Heart left ventricle (tissue), 13 donors: ENCODE results near the gene RBM20.

Experiments used
- CTCF ChIP-seq, 12 donors: fragments of 200-600 bp; sonication (generic) in 4 of 12; IDR thresholded peaks; one replicate each; pipeline versions ENCODE4 v1.5.0 to v1.8.0; 2018 to 2022; ENCODE audit warnings: antibody characterized with exemption in 12 of 12, mild to moderate bottlenecking in 5 of 12
- POLR2A ChIP-seq, 2 donors: fragments of 450-650 bp; IDR thresholded peaks; one replicate each; pipeline ENCODE4 v1.6.1; 2017; ENCODE audit warnings: antibody characterized with exemption in 2 of 2, mild to moderate bottlenecking in 2 of 2, moderate library complexity in 2 of 2
- donor health status: ischemic (EF 13 %, LVEDD 7.1; RV severe dilation, severe dysfunction).
- donor health status: DM: no; HTN: yes; CAD: no.
- donor health status: DM: no; HTN: no; CAD: no.
- donor health status: ischemic (EF 25% LVEDD 6.9; RV normal size, moderate dysfunction).
- donor health status: ischemic (EF 25% LVEDD 5.7; RV mildly dilated, moderate dysfunction).
- donor health status: ischemic (EF 35%, LVEDD 5.7; RV mildly dilated, moderate dysfunction).
- donor health status: nonischemic (EF 11% LVEDD 7.7; RV severe dilation, severe dysfunction).
- donor health status: DM: yes; HTN: yes; CAD: no.
- donor health status: PGD.
- donor health status: ischemic (EF 29% LVEDD 5.4; RV normal size, mild dysfunction).
- donor health status: nonischemic (EF 23%, LVEDD 6.1; RV moderate dilation, normal function).

GRCh38 chr10:110834629-110835301 lies 190.6 kb downstream of the RBM20 start:
- TF ChIP-seq CTCF (IDR thresholded peaks at IDR 0.05): no peak
- TF ChIP-seq POLR2A (IDR thresholded peaks at IDR 0.05): no peak
